SK-N-SH treated with all-trans-retinoic acid at 6 μM for 48 hours (cell line): ENCODE data around the gene NUDT15.

ENCODE experiments used
- CSDC2 ChIP-seq: fragments of 250-450 bp; sonication (Bioruptor Pico); IDR thresholded peaks from 2 replicates; pipeline ENCODE4 v1.5.0; 2020; ENCODE audit warnings: mild to moderate bottlenecking, moderate library complexity
- GLIS3 ChIP-seq: fragments of 250-450 bp; sonication (Bioruptor Pico); IDR thresholded peaks from 2 replicates; pipeline ENCODE4 v1.5.0; 2020; ENCODE audit warnings: mild to moderate bottlenecking, moderate library complexity
- OSR1 ChIP-seq: fragments of 250-450 bp; sonication (Bioruptor Pico); IDR thresholded peaks from 2 replicates; pipeline ENCODE4 v1.8.0; 2022; ENCODE audit warnings: moderate library complexity, mild to moderate bottlenecking, inconsistent platforms
- PPARA ChIP-seq: fragments of 250-450 bp; sonication (Bioruptor Pico); IDR thresholded peaks from 2 replicates; pipeline ENCODE4 v1.5.0; 2020; ENCODE audit warnings: mild to moderate bottlenecking, borderline replicate concordance
- TCF4 ChIP-seq: fragments of 250-450 bp; sonication (Bioruptor Pico); IDR thresholded peaks from 2 replicates; pipeline ENCODE4 v1.8.0; 2021; ENCODE audit warnings: mild to moderate bottlenecking, moderate library complexity, borderline replicate concordance
- TF ChIP-seq, protein P1 (sequence below): fragments of 250-450 bp; sonication (Bioruptor Pico); IDR thresholded peaks from 2 replicates; pipeline ENCODE4 v1.8.0; 2020; ENCODE audit warnings: mild to moderate bottlenecking, moderate library complexity, borderline replicate concordance

DNA sequence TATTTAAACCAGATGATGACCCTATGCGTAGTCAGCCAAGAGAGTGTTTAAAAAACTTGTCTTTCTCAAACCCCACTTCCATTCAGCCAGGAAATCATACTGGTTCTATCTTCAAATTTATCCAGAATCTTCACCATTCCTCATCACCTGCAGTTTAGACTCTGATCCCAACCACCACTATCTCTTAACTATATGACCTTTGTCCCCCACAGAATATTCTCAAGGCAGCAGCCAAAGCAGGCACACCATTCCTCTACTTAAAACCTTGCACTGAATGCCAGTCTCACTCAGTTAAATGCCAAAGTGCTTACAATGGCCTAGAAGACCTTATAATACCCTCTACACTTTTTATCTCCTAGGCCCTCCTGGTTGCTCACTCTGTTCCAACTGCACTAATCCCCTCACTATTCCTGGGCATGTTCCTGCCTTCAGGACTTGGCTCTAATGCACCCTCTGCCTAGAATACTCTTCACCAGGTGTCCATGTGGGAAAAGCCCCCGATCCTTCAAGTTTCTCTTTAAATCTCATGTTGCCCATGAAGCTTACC lies 46.5 kb upstream of the NUDT15 start:
- TF ChIP-seq, protein P1, sequence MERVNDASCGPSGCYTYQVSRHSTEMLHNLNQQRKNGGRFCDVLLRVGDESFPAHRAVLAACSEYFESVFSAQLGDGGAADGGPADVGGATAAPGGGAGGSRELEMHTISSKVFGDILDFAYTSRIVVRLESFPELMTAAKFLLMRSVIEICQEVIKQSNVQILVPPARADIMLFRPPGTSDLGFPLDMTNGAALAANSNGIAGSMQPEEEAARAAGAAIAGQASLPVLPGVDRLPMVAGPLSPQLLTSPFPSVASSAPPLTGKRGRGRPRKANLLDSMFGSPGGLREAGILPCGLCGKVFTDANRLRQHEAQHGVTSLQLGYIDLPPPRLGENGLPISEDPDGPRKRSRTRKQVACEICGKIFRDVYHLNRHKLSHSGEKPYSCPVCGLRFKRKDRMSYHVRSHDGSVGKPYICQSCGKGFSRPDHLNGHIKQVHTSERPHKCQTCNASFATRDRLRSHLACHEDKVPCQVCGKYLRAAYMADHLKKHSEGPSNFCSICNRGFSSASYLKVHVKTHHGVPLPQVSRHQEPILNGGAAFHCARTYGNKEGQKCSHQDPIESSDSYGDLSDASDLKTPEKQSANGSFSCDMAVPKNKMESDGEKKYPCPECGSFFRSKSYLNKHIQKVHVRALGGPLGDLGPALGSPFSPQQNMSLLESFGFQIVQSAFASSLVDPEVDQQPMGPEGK, result no peak
- no peak for TF ChIP-seq TCF4 (CRISPR knock-in tag)
- TF ChIP-seq CSDC2, result no peak
- no peak for TF ChIP-seq PPARA (CRISPR knock-in tag)
- TF ChIP-seq OSR1, result no peak
- TF ChIP-seq GLIS3, result no peak
